Lower leg skin (tissue), 4 donors: ENCODE measurements around the gene KRTAP5-8. TPM values are rescaled to one million over a fixed set of nuclear protein-coding genes. Genes with fewer than 3 reads are reported as not detected.
A peak's percentile ranks its signal among the peaks of the same experiment; 100 is the strongest.

Experiments
- DNase-seq, 2 donors: peaks; one replicate each; pipeline ENCODE4 v3.0.0-alpha.2; 2019; ENCODE audit warnings: low spot score in 2 of 2
- H3K4me3 ChIP-seq: fragments of 200-600 bp; sonication (generic); 2 replicates; pipeline ENCODE4 v1.5.1; 2017; ENCODE audit warnings: mild to moderate bottlenecking, low read depth; ENCODE audit not compliant: poor library complexity, severe bottlenecking
- CTCF ChIP-seq, 3 donors: fragments of 450-650 bp; IDR thresholded peaks; one replicate each; pipeline ENCODE4 v1.5.1; 2016; ENCODE audit warnings: antibody characterized with exemption in 3 of 3, mild to moderate bottlenecking in 3 of 3, moderate library complexity in 2 of 3
- POLR2A ChIP-seq, 2 donors: fragments of 450-650 bp; IDR thresholded peaks; one replicate each; pipeline ENCODE4 v1.6.1; 2016 to 2017; ENCODE audit warnings: antibody characterized with exemption in 2 of 2, mild to moderate bottlenecking in 1 of 2, moderate library complexity in 1 of 2
- WGBS, 2 donors: methylation state at CpG; one replicate each; pipeline ENCODE4 v1.1.5; 2018; 5-methylcytosine and 5-hydroxymethylcytosine counted together
- intact Hi-C: fragments of 100-400 bp; cut with DNase I; formaldehyde crosslinking; loops from one replicate; pipeline ENCODE4 v1.15.0; 2023; ENCODE audit warnings: low total_unique reads
- total RNA-seq, 4 donors: library from RNA; depleted of rRNA; stranded (reverse); fragments of >200 nt; gene quantifications; one replicate each; pipeline ENCODE4 v1.1.0, GENCODE V29; 2016

The KRTAP5-8 gene
- total RNA-seq, 4 donors from 2014 or later, result 1.1 to 12.4 TPM; not detected in 2

- peak in 1 of 2 donors; percentile 81 for DNase-seq
- no peak overlapping the region for H3K4me3 ChIP-seq
- intact Hi-C loops, result no loop called here
- no peak for TF ChIP-seq POLR2A (IDR thresholded peaks at IDR 0.05)
- WGBS, 2 donors, result 91 to 96% methylated on average over 15 of the region's 15 CpGs
Measured at GRCh38 chr11:71502871-71503435, 34.9 kb upstream of the KRTAP5-8 start.

- H3K4me3 ChIP-seq, result no peak overlapping the region
- TF ChIP-seq POLR2A (IDR thresholded peaks at IDR 0.05) (no peak), CTCF (IDR thresholded peaks at IDR 0.05) (no peak)
- intact Hi-C loops, result no loop called here
- WGBS, 2 donors, result 50 to 61% methylated on average over 10 of the region's 10 CpGs
- peak in 1 of 2 donors; percentile 77 for DNase-seq
Measured at GRCh38 chr11:71504531-71504930, 33.3 kb upstream of the KRTAP5-8 start.

GRCh38 chr11:71505001-71505400, 32.8 kb upstream of the KRTAP5-8 start:
- no peak for DNase-seq
- 70 to 76% methylated on average over 2 of the region's 2 CpGs for WGBS, 2 donors
- intact Hi-C loops, result no loop called here
- TF ChIP-seq CTCF (IDR thresholded peaks at IDR 0.05) (no peak), POLR2A (IDR thresholded peaks at IDR 0.05) (no peak)
- no peak overlapping the region for H3K4me3 ChIP-seq

- WGBS, 2 donors, result 89 to 90% methylated on average over 9 of the region's 9 CpGs
- no peak overlapping the region for H3K4me3 ChIP-seq
- intact Hi-C loops, result no loop called here
- DNase-seq, result peak in 1 of 2 donors; percentile 54
- TF ChIP-seq CTCF (IDR thresholded peaks at IDR 0.05), result no peak
- no peak for TF ChIP-seq POLR2A (IDR thresholded peaks at IDR 0.05)
Measured at GRCh38 chr11:71505781-71506180, 32.0 kb upstream of the KRTAP5-8 start.

GRCh38 chr11:71507102-71507501, 30.7 kb upstream of the KRTAP5-8 start:
- intact Hi-C loops, result no loop called here
- no peak overlapping the region for H3K4me3 ChIP-seq
- no peak for TF ChIP-seq CTCF (IDR thresholded peaks at IDR 0.05)
- no peak for TF ChIP-seq POLR2A (IDR thresholded peaks at IDR 0.05)
- WGBS, 2 donors, result 95% methylated on average over 5 of the region's 5 CpGs
- DNase-seq, result peak in 1 of 2 donors; percentile 79

- no peak for TF ChIP-seq POLR2A (IDR thresholded peaks at IDR 0.05)
- no peak for TF ChIP-seq CTCF (IDR thresholded peaks at IDR 0.05)
- intact Hi-C loops, result no loop called here
- DNase-seq, result peak in 1 of 2 donors; percentile 66
- 93% methylated on average over 41 to 43 of the region's 55 CpGs for WGBS, 2 donors
- H3K4me3 ChIP-seq, result no peak overlapping the region
Measured at GRCh38 chr11:71518506-71519471, 19.0 kb upstream of the KRTAP5-8 start.
